ENCODE measurements around the gene SLC25A42. TPM values are rescaled to one million over a fixed set of nuclear protein-coding genes. Genes with fewer than 3 reads are reported as not detected.
"Not testable (repeated sequence)": the region's sequence is repeated elsewhere in the genome, so short reads cannot be mapped to it uniquely, and the experiment has no call there.

Gene SLC25A42
- total RNA-seq, 1 experiment from 2014 or later = 4.5 TPM

DNA sequence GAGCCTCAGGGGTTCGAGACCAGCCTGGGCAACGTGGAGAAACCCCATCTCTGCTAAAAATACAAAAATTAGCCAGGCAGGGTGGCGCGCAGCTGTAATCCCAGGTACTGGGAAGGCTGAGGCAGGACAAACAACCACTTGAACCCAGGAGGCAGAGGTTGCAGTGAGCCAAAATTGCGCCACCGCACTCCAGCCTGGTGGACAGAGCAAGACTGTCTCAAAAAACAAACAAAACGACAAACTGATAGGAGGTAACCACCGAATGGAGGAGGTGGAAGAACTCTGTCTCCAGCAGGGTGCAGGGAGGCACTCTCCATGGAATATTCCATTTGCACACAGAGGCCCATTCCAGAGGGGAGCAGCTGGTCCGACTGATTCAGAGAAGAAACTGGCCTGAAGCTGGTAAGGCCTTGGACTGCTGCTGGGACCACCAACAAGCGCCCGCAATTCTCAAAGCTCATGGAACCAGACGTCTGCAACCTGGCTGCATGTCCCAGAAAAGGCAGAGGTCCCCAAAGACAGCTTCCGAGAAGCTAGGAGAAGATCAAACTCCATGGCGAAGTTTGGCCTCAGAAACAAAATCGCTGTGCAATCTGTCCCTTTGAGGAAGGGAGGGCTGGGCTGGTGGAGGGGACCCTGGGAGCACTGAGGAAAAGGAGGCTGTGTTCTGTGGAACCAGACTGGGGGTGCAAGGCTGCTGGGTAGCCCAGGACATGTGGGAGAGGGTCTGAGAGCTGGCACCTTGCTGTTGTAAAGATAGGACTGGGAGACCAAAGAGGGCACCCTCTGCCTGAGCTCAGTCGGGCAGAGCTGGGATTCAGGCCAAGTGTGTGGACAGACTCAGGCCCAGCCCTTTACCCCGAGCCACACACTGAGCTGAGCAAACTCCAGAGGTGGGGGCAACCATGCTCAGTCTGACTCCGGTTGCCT lies 35.2 kb downstream of the SLC25A42 start:
- Histone ChIP-seq H3K4me1 (ENCODE audit: low read length) (no peaks in the 10 kb centered on the region), H3K4me3 (ENCODE audit: low read length) (no peak overlapping the region), H3K9me2 (replicated peaks; ENCODE audit: insufficient read depth, low read length) (no peaks in the 10 kb centered on the region), H3K36me3 (ENCODE audit: insufficient read depth, low read length) (no peaks in the 10 kb centered on the region), H3K27me3 (ENCODE audit: low read length) (no peaks in the 10 kb centered on the region), H3K9me3 (ENCODE audit: low read length) (no peaks in the 10 kb centered on the region), H3K9ac (ENCODE audit: low read length) (no peak overlapping the region), H3K27ac (ENCODE audit: low read length) (no peak overlapping the region), H3K79me2 (ENCODE audit: low read length) (no peaks in the 10 kb centered on the region), H4K20me1 (ENCODE audit: insufficient read depth, low read depth, low read length) (no peaks in the 10 kb centered on the region), H3K4me2 (ENCODE audit: low read depth, low read length, poor library complexity, severe bottlenecking) (no peak overlapping the region), H2AFZ (ENCODE audit: low read length) (no peak overlapping the region)
- no peak for DNase-seq

DNA sequence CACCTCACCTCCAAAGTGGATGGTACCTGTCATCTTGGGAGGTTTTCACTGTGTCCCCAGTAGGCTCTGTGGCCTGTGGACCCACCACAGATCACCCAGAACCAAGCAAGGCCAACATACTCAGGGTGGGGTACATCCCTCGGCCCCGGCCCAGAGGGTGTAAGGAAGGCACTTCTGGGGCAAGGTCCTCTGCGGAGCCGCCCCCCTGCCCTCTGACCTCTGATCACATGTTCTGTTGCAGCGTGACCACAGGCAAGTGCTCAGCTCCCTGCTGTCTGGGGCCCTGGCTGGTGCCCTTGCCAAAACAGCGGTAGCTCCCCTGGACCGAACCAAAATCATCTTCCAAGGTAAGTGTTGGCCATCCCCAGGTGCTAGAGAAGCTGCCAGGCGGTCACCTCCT lies 37.7 kb downstream of the SLC25A42 start:
- no peak overlapping the region for H3K9ac ChIP-seq (ENCODE audit: low read length)
- H3K27ac ChIP-seq (ENCODE audit: low read length) = no peak overlapping the region

DNA sequence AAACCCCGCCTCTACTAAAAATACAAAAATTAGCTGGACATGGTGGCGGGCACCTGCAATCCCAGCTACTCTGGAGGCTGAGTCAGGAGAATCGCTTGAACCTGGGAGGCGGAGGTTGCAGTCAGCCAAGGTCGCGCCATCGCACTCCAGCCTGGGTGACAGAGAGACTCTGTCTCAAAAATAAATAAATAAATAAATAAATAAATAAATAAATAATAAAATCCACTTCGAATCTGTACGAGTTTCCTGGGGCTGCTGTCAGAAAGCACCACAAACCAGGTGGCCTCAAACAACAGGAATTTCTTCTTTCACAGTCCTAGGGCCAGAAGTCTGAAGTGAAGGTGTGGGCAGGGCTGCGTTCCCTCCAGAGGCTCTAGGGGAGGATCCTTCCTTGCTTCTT lies 38.8 kb downstream of the SLC25A42 start:
- not testable (repeated sequence) for H3K79me2 ChIP-seq (ENCODE audit: low read length); H3K36me3 ChIP-seq (ENCODE audit: insufficient read depth, low read length); H3K9ac ChIP-seq (ENCODE audit: low read length)

More for the DNA sequence above, 37.7 kb downstream of the SLC25A42 start:
- no peaks in the 10 kb centered on the region for H3K9me2 ChIP-seq (replicated peaks; ENCODE audit: insufficient read depth, low read length)
- no peaks in the 10 kb centered on the region for H3K27me3 ChIP-seq (ENCODE audit: low read length)
- H3K4me2 ChIP-seq (ENCODE audit: low read depth, low read length, poor library complexity, severe bottlenecking) = no peak overlapping the region
- no peaks in the 10 kb centered on the region for H3K79me2 ChIP-seq (ENCODE audit: low read length)
- no peak overlapping the region for H2AFZ ChIP-seq (ENCODE audit: low read length)
- H3K9me3 ChIP-seq (ENCODE audit: low read length) = no peaks in the 10 kb centered on the region
- H4K20me1 ChIP-seq (ENCODE audit: insufficient read depth, low read depth, low read length) = no peaks in the 10 kb centered on the region
- DNase-seq = no peak
- H3K36me3 ChIP-seq (ENCODE audit: insufficient read depth, low read length) = no peaks in the 10 kb centered on the region
- peaks cover 15% of the 10 kb centered on the region for H3K4me1 ChIP-seq (ENCODE audit: low read length)
- H3K4me3 ChIP-seq (ENCODE audit: low read length) = no peak overlapping the region

DNA sequence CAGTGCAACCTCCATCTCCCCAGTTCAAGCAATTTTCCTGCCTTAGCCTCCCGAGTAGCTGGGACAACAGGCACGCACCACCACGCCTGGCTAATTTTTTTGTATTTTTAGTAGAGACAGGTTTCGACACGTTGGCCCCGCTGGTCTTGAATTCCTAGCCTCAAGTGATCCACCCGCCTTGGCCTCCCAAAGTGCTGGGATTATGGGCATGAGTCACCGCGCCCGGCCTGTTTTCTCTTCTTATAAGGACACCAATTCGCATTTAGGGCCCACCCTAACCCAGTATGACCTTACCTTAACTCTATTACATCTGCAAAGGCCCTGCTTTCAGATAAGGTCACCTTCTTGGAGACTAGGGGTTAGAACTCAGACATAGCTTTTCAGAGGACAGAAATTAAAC lies 39.4 kb downstream of the SLC25A42 start:
- no peaks in the 10 kb centered on the region for H3K9me2 ChIP-seq (replicated peaks; ENCODE audit: insufficient read depth, low read length)
- H3K4me2 ChIP-seq (ENCODE audit: low read depth, low read length, poor library complexity, severe bottlenecking) = no peak overlapping the region
- no peak for DNase-seq
- no peak overlapping the region for H2AFZ ChIP-seq (ENCODE audit: low read length)
- H3K4me3 ChIP-seq (ENCODE audit: low read length) = no peak overlapping the region
- H3K27me3 ChIP-seq (ENCODE audit: low read length) = no peaks in the 10 kb centered on the region
- H4K20me1 ChIP-seq (ENCODE audit: insufficient read depth, low read depth, low read length) = no peaks in the 10 kb centered on the region
- H3K9me3 ChIP-seq (ENCODE audit: low read length) = no peaks in the 10 kb centered on the region
- no peak overlapping the region for H3K9ac ChIP-seq (ENCODE audit: low read length)
- no peak overlapping the region for H3K27ac ChIP-seq (ENCODE audit: low read length)
- peaks cover 15% of the 10 kb centered on the region for H3K4me1 ChIP-seq (ENCODE audit: low read length)
- no peaks in the 10 kb centered on the region for H3K36me3 ChIP-seq (ENCODE audit: insufficient read depth, low read length)
- no peaks in the 10 kb centered on the region for H3K79me2 ChIP-seq (ENCODE audit: low read length)

More for the DNA sequence above, 38.8 kb downstream of the SLC25A42 start:
- not testable (repeated sequence) for H3K9me3 ChIP-seq (ENCODE audit: low read length); H3K4me3 ChIP-seq (ENCODE audit: low read length); H3K27ac ChIP-seq (ENCODE audit: low read length); H2AFZ ChIP-seq (ENCODE audit: low read length); H3K27me3 ChIP-seq (ENCODE audit: low read length); H3K4me2 ChIP-seq (ENCODE audit: low read depth, low read length, poor library complexity, severe bottlenecking); DNase-seq; H3K9me2 ChIP-seq (replicated peaks; ENCODE audit: insufficient read depth, low read length); H4K20me1 ChIP-seq (ENCODE audit: insufficient read depth, low read depth, low read length)
- peaks cover 15% of the 10 kb centered on the region for H3K4me1 ChIP-seq (ENCODE audit: low read length)

DNA sequence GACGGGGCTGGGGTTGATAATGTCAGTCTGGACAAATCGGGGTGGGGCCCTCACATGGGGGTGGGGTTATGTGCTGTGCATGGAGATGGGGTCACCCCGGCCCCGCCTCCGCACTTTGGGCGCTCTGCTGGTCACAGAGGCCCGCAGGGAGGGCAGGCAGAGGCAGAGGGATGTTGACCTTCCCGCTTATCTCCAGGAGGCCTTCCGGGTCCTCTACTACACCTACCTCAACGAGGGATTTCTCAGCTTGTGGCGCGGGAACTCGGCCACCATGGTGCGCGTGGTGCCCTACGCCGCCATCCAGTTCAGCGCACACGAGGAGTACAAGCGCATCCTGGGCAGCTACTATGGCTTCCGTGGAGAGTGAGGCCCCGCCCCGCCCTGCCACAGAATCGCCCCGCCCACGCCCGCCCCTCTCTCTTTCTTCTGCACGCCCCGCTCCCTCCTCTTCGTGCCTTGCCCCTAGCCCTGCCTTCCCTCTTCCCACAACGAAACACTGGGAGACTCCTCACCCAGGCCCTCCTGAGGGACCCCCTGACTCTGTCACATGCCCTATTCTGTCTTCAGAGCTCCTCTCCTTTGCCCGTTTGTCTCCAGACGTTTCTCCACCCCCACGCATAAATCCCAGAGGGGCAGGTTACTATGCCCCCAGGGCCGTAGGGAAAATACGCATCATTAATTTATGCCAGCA lies 41.7 kb downstream of the SLC25A42 start:
- H3K9ac ChIP-seq (ENCODE audit: low read length) = peak overlapping the region; percentile 48; the same call in 1 of the 2 replicates
- no peaks in the 10 kb centered on the region for H3K9me3 ChIP-seq (ENCODE audit: low read length)
- DNase-seq = peak; percentile 64
- no peaks in the 10 kb centered on the region for H3K27me3 ChIP-seq (ENCODE audit: low read length)
- no peaks in the 10 kb centered on the region for H3K36me3 ChIP-seq (ENCODE audit: insufficient read depth, low read length)
- H3K27ac ChIP-seq (ENCODE audit: low read length) = no peak overlapping the region
- H3K79me2 ChIP-seq (ENCODE audit: low read length) = no peaks in the 10 kb centered on the region
- peak overlapping the region; percentile 95; the same call in 1 of the 2 replicates for H2AFZ ChIP-seq (ENCODE audit: low read length)
- peak overlapping the region; percentile 61; the same call in 1 of the 2 replicates for H3K4me3 ChIP-seq (ENCODE audit: low read length)
- no peaks in the 10 kb centered on the region for H4K20me1 ChIP-seq (ENCODE audit: insufficient read depth, low read depth, low read length)
- peaks cover 15% of the 10 kb centered on the region for H3K4me1 ChIP-seq (ENCODE audit: low read length)
- no peaks in the 10 kb centered on the region for H3K9me2 ChIP-seq (replicated peaks; ENCODE audit: insufficient read depth, low read length)
- peak overlapping the region; percentile 77 for H3K4me2 ChIP-seq (ENCODE audit: low read depth, low read length, poor library complexity, severe bottlenecking)

DNA sequence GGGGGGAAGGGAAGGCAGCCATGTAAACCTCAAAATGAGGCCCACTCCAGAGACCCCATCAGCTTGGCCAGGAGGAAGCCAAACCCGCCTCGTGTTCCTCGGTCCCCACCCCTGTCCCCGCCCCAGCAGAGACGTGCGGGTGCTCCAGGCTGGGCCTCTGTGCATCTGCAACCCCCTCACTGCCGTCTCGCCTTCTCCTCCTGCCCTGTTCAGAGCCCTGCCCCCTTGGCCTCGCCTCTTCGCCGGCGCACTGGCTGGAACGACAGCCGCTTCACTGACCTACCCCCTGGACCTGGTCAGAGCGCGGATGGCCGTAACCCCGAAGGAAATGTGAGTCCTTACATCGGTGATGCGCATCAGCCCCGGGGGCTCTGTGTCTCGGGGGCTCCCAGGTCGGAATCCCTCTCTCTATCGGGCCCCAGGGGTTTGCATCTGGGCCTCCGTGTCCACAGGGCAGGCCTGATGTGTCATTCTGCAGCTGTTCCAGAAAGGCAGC lies 42.3 kb downstream of the SLC25A42 start:
- H4K20me1 ChIP-seq (ENCODE audit: insufficient read depth, low read depth, low read length) = no peaks in the 10 kb centered on the region
- H3K9me2 ChIP-seq (replicated peaks; ENCODE audit: insufficient read depth, low read length) = no peaks in the 10 kb centered on the region
- H3K4me2 ChIP-seq (ENCODE audit: low read depth, low read length, poor library complexity, severe bottlenecking) = peak overlapping the region; percentile 77
- DNase-seq = no peak
- peak overlapping the region; percentile 95; the same call in 1 of the 2 replicates for H2AFZ ChIP-seq (ENCODE audit: low read length)
- peaks cover 15% of the 10 kb centered on the region for H3K4me1 ChIP-seq (ENCODE audit: low read length)
- no peaks in the 10 kb centered on the region for H3K79me2 ChIP-seq (ENCODE audit: low read length)
- no peaks in the 10 kb centered on the region for H3K9me3 ChIP-seq (ENCODE audit: low read length)
- H3K4me3 ChIP-seq (ENCODE audit: low read length) = peak overlapping the region; percentile 61; the same call in 1 of the 2 replicates
- H3K27ac ChIP-seq (ENCODE audit: low read length) = no peak overlapping the region
- H3K27me3 ChIP-seq (ENCODE audit: low read length) = no peaks in the 10 kb centered on the region
- no peaks in the 10 kb centered on the region for H3K36me3 ChIP-seq (ENCODE audit: insufficient read depth, low read length)
- peak overlapping the region; percentile 48; the same call in 1 of the 2 replicates for H3K9ac ChIP-seq (ENCODE audit: low read length)

DNA sequence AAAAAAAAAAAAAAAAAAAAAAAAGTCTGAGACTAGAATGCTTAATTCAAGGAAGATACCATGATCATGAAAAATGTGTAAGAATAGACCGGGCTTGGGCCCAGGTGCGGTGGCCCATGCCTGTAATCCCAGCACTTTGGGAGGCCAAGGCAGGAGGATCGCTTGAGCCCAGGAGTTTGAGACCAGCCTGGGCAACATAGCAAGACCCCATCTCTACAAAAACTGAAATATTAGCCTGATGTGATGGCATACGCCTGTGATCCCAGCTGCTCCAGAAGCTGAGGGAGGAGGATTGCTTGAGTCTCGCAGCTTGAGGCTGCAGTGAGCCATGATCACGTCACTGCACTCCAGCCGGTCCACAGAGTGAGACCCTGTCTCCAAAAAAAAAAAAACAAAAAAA lies 43.1 kb downstream of the SLC25A42 start:
- H3K9me3 ChIP-seq (ENCODE audit: low read length); DNase-seq; H3K9me2 ChIP-seq (replicated peaks; ENCODE audit: insufficient read depth, low read length); H4K20me1 ChIP-seq (ENCODE audit: insufficient read depth, low read depth, low read length); H3K79me2 ChIP-seq (ENCODE audit: low read length); H3K4me2 ChIP-seq (ENCODE audit: low read depth, low read length, poor library complexity, severe bottlenecking); H3K9ac ChIP-seq (ENCODE audit: low read length); H3K36me3 ChIP-seq (ENCODE audit: insufficient read depth, low read length); H3K27me3 ChIP-seq (ENCODE audit: low read length); H3K27ac ChIP-seq (ENCODE audit: low read length); H3K4me3 ChIP-seq (ENCODE audit: low read length); H2AFZ ChIP-seq (ENCODE audit: low read length): not testable (repeated sequence)
- peaks cover 22% of the 10 kb centered on the region for H3K4me1 ChIP-seq (ENCODE audit: low read length)

DNA sequence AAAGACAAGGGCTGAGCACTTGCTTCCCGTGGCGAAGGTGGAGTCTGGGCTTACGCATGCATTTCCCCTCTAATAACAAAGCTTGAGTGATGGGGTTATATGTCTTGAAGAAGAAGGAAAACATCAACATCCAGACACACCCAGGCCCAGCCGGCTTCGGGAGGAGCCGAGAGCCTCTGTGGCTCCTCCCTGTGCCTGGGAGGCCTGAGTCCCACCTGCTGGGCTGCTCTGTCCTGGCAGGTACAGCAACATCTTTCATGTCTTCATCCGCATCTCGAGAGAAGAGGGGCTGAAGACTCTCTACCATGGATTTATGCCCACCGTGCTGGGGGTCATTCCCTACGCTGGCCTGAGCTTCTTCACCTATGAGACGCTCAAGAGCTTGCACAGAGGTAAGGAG lies 43.9 kb downstream of the SLC25A42 start:
- no peak overlapping the region for H3K4me3 ChIP-seq (ENCODE audit: low read length)
- peaks cover 22% of the 10 kb centered on the region for H3K4me1 ChIP-seq (ENCODE audit: low read length)
- H3K79me2 ChIP-seq (ENCODE audit: low read length) = no peaks in the 10 kb centered on the region
- no peak overlapping the region for H3K9ac ChIP-seq (ENCODE audit: low read length)
- no peaks in the 10 kb centered on the region for H3K9me2 ChIP-seq (replicated peaks; ENCODE audit: insufficient read depth, low read length)
- H3K9me3 ChIP-seq (ENCODE audit: low read length) = no peaks in the 10 kb centered on the region
- no peaks in the 10 kb centered on the region for H3K27me3 ChIP-seq (ENCODE audit: low read length)
- no peaks in the 10 kb centered on the region for H3K36me3 ChIP-seq (ENCODE audit: insufficient read depth, low read length)
- no peaks in the 10 kb centered on the region for H4K20me1 ChIP-seq (ENCODE audit: insufficient read depth, low read depth, low read length)
- no peak for DNase-seq
- H2AFZ ChIP-seq (ENCODE audit: low read length) = no peak overlapping the region
- no peak overlapping the region for H3K4me2 ChIP-seq (ENCODE audit: low read depth, low read length, poor library complexity, severe bottlenecking)
- no peak overlapping the region for H3K27ac ChIP-seq (ENCODE audit: low read length)
